GM12878 (cell line): Measurements from ENCODE around the gene MYOZ1. TPM values are rescaled to one million over a fixed set of nuclear protein-coding genes. Genes with fewer than 3 reads are reported as not detected.

Experiments
- ATF3 ChIP-seq: IDR thresholded peaks from 2 replicates; pipeline ENCODE4 v1.6.1; 2011; ENCODE audit warnings: low read depth, mild to moderate bottlenecking, low read length, moderate library complexity, borderline replicate concordance; ENCODE audit errors: extremely low read depth
- BHLHE40 ChIP-seq, 2 experiments: fragments of 450-650 bp in 1 of 2; IDR thresholded peaks; 2 replicates each; pipeline ENCODE4 v1.6.1; 2011 to 2017; ENCODE audit warnings: low read depth in 2 of 2, borderline replicate concordance in 1 of 2, improper control_type of control experiment in 1 of 2, low read length in 1 of 2, mild to moderate bottlenecking in 1 of 2
- EED ChIP-seq: sonication (generic); IDR thresholded peaks from 2 replicates; pipeline ENCODE4 v1.6.1; 2016; ENCODE audit warnings: antibody characterized with exemption, low read depth
- FOS ChIP-seq: IDR thresholded peaks from 3 replicates; pipeline ENCODE4 v1.6.1; 2011; ENCODE audit warnings: borderline replicate concordance; ENCODE audit not compliant: insufficient read length; ENCODE audit errors: extremely low read depth
- GATAD2B ChIP-seq: fragments of 450-650 bp; conservative IDR thresholded peaks from 2 replicates; pipeline ENCODE4 v1.6.1; 2017; ENCODE audit warnings: low read depth, mild to moderate bottlenecking, moderate library complexity
- IKZF2 ChIP-seq, 2 experiments: fragments of 450-650 bp; IDR thresholded peaks; 2 replicates each; pipeline ENCODE4 v1.6.1; 2017; ENCODE audit warnings: mild to moderate bottlenecking in 2 of 2, moderate library complexity in 2 of 2
- MTA3 ChIP-seq: IDR thresholded peaks from 2 replicates; pipeline ENCODE4 v1.6.1; 2012; ENCODE audit warnings: low read length, inconsistent platforms, borderline replicate concordance
- PBX3 ChIP-seq: IDR thresholded peaks from 2 replicates; pipeline ENCODE4 v1.6.1; 2011; ENCODE audit warnings: mild to moderate bottlenecking, low read depth, low read length, moderate library complexity; ENCODE audit not compliant: insufficient replicate concordance
- RUNX3 ChIP-seq: IDR thresholded peaks from 2 replicates; pipeline ENCODE4 v1.6.1; 2012; ENCODE audit warnings: low read length, inconsistent platforms
- SMAD5 ChIP-seq: IDR thresholded peaks from 2 replicates; pipeline ENCODE4 v1.6.1; 2016; ENCODE audit warnings: antibody characterized with exemption, low read depth
- ZNF217 ChIP-seq: fragments of 450-650 bp; IDR thresholded peaks from 2 replicates; pipeline ENCODE4 v1.6.1; 2017; ENCODE audit warnings: antibody characterized with exemption, mild to moderate bottlenecking
- ZNF274 ChIP-seq: IDR thresholded peaks from one replicate; pipeline ENCODE4 v1.8.0; 2011; ENCODE audit not compliant: insufficient read length, insufficient read depth
- ZNF592 ChIP-seq: fragments of 450-650 bp; IDR thresholded peaks from 2 replicates; pipeline ENCODE4 v1.6.1; 2017; ENCODE audit warnings: mild to moderate bottlenecking, moderate library complexity
- ZNF622 ChIP-seq: fragments of 450-650 bp; IDR thresholded peaks from 2 replicates; pipeline ENCODE4 v1.6.1; 2017; ENCODE audit warnings: mild to moderate bottlenecking, inconsistent platforms
- ZNF687 ChIP-seq: fragments of 450-650 bp; IDR thresholded peaks from 2 replicates; pipeline ENCODE4 v1.6.1; 2017; ENCODE audit warnings: mild to moderate bottlenecking, moderate library complexity
- polyA plus RNA-seq, 11 experiments: library from polyadenylated mRNA; depleted of rRNA in 4 of 11; unstranded in 6 of 11; stranded (reverse) in 5 of 11; fragments of >200 nt; fragmentation: Nextera tagmentation in 4 of 11; fragmentation: Illumina TruSeq in 1 of 11; extraction: Ambion mirVana in 4 of 11; extraction: Trizol in 1 of 11; gene quantifications; 1 replicate in 1 of 11; 2 replicates in 10 of 11; pipeline versions ENCODE4 v1.2.1 to v1.2.3, GENCODE V29; 2011 to 2016; ENCODE audit warnings: inconsistent platforms in 2 of 11, missing spikeins in 2 of 11, low read depth in 1 of 11
- total RNA-seq, 4 experiments: library from RNA; depleted of rRNA in 3 of 4; stranded (reverse); fragments of >200 nt in 3 of 4; fragmentation: Illumina TruSeq in 1 of 4; extraction: Trizol in 1 of 4; gene quantifications; 2 replicates each; pipeline versions ENCODE4 v1.2.1 to v1.2.3, GENCODE V29; 2013 to 2021

MYOZ1 gene
- total and polyA plus RNA-seq, 10 of the 15 experiments (the other 5 are each of a cell fraction or from before 2014, with no cell fraction given), result 0.05 to 2.0 (median 0.62) TPM

- TF ChIP-seq ZNF592 (no peak), BHLHE40 (IDR thresholded peaks at IDR 0.05; ENCODE audit: borderline replicate concordance in 1 of 2, low read depth in 2 of 2, low read length in 1 of 2) (no peak), ATF3 (no peak), PBX3 (no peak), IKZF2 (IDR thresholded peaks at IDR 0.05) (0 out of 4 replicates have a peak, but pooled peaks of 1 of the 2 experiments have one; percentile 36), ZNF274 (no peak), FOS (no peak), ZNF687 (no peak), ZNF217 (no peak), SMAD5 (0 out of 2 replicates have a peak, but pooled peaks have one; percentile 35), ZNF622 (no peak), RUNX3 (peak; percentile 96), MTA3 (0 out of 2 replicates have a peak, but pooled peaks have one; percentile 47), EED (peak; percentile 86), GATAD2B (no peak)
Observed at GRCh38 chr10:73655257-73655989, 14.1 kb upstream of the MYOZ1 start (continued).
